ENCODE data around the gene HIBCH. TPM values are rescaled to one million over a fixed set of nuclear protein-coding genes. Genes with fewer than 3 reads are reported as not detected.
"Not testable (repeated sequence)": the region's sequence is repeated elsewhere in the genome, so short reads cannot be mapped to it uniquely, and the experiment has no call there.

Gene HIBCH
- total RNA-seq, 8 experiments from 2014 or later = 12.4 to 70.6 (median 23.7) TPM

DNA sequence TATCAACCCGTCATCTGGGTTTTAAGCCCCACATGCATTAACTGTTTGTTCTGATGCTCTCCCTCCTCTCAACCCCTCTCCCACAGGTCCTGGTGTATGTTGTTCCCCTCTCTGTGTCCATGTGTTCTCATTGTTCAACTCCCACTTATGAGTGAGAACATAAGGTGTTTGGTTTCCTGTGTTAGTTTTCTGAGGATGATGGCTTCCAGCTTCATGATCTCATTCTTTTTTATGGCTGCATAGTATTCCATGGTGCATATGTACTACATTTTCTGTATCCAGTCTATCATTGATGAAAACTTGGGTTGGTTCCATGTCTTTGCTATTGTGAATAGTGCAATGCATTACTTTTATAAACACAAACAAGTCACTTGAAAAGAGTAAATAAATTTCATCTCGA is 16.8 kb upstream of the HIBCH start:
- no peak for ATAC-seq (replicated peaks in 6 of 8)
- Histone ChIP-seq H3K4me1 (replicated peaks in 1 of 2) (no peaks in the 10 kb centered on the region), H3K4me3 (no peak overlapping the region), H3K27ac (no peak overlapping the region)
- 85 to 100% (median 96%) methylated on average over 1 to 2 of the region's 2 CpGs; no CpG with 5 or more reads in 1 of the 10 experiments for WGBS, 10 experiments
- in situ Hi-C loops (cut with MboI; ENCODE audit: low pct_unique_long_range_greater_than_20kb in 2 of 9, low sequenced_read_pairs in 9 of 9, unreplicated experiment in 9 of 9) = no loop called here

DNA sequence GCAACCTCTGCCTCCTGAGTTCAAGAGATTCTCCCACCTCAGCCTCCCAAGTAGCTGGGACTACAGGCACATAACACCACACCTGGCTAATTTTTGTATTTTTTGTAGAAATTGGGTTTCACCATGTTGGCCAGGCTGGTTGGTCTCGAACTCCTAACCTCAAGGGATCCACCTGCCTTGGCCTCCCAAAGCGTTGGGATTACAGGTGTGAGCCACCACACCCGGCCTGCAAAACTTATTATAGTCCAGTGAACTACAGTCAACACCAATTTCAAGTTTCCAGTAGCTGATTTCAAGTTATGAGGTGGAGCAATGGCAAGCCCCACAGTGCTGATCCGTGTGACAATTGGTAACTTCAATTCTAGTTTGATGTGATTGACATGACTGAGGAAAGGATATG is 16.0 kb upstream of the HIBCH start:
- in situ Hi-C loops (cut with MboI; ENCODE audit: low pct_unique_long_range_greater_than_20kb in 2 of 9, low sequenced_read_pairs in 9 of 9, unreplicated experiment in 9 of 9); H3K4me3 ChIP-seq; H3K4me1 ChIP-seq (replicated peaks in 1 of 2); H3K27ac ChIP-seq; ATAC-seq (replicated peaks in 6 of 8): not testable (repeated sequence)
- WGBS, 10 experiments = 20 to 100% (median 82%) methylated on average over 1 to 4 of the region's 4 CpGs; no CpG with 5 or more reads in 2 of the 10 experiments

DNA sequence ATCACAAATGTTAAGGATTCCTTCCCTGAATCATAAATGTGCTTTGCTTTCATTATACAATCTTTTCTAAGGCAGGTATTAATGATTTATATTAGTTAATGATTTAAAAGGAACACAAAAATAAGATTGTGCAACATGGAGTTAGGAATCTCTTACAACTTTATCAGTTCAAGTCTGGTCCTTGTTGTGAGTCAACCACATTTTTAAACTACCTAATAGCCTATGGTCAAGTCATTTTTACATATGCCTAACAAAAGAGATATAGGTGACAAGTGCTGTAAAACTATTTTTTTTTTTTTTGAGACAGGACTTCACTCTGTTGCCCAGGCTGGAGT is 15.6 kb upstream of the HIBCH start:
- H3K27ac ChIP-seq = no peak overlapping the region
- in situ Hi-C loops (cut with MboI; ENCODE audit: low pct_unique_long_range_greater_than_20kb in 2 of 9, low sequenced_read_pairs in 9 of 9, unreplicated experiment in 9 of 9) = no loop called here

DNA sequence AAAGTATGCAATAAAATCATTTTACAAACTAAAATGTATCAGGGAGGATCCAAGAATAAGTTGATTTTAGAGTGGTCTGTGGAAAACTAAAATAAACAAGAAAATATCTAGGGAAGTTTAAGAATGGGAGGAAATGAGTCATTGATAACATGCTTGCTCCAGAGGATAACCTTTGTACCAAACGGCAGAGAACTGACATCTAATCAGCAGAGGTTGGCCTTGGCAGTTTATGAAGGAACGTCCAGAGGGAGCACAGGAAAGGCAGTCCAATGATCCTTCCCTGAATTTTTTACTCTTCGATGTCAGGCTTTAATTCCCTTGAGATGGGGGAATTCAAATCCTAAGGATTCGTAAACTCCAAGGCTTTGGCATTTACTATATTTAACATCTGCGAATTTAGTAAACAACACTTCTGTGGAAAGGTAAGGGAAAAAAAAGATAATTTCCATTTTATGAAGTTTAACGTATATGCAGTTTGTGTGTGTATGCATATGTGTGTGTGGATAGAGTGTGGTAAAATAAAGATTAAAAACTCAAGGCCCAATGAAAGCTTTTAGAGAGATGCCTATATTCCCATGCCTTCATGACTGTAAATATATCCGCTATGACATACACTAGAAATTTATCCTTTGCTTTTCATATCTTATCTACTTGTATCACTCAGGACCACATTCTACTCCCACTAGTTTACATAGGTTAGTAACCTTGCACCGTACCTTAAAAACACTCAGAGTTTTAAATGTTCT is 15.0 kb upstream of the HIBCH start:
- H3K4me1 ChIP-seq (replicated peaks in 1 of 2) = no peaks in the 10 kb centered on the region
- peak in 1 of 8 experiments; percentile 20 for ATAC-seq (replicated peaks in 6 of 8)
- no peak overlapping the region for H3K27ac ChIP-seq
- 34 to 100% (median 77%) methylated on average over 2 to 8 of the region's 8 CpGs for WGBS, 10 experiments
- H3K4me3 ChIP-seq = no peak overlapping the region
- in situ Hi-C loops (cut with MboI; ENCODE audit: low pct_unique_long_range_greater_than_20kb in 2 of 9, low sequenced_read_pairs in 9 of 9, unreplicated experiment in 9 of 9) = no loop called here

More for the DNA sequence above, 15.6 kb upstream of the HIBCH start:
- Histone ChIP-seq H3K4me3 (no peak overlapping the region), H3K4me1 (replicated peaks in 1 of 2) (no peaks in the 10 kb centered on the region)
- ATAC-seq (replicated peaks in 6 of 8) = no peak

DNA sequence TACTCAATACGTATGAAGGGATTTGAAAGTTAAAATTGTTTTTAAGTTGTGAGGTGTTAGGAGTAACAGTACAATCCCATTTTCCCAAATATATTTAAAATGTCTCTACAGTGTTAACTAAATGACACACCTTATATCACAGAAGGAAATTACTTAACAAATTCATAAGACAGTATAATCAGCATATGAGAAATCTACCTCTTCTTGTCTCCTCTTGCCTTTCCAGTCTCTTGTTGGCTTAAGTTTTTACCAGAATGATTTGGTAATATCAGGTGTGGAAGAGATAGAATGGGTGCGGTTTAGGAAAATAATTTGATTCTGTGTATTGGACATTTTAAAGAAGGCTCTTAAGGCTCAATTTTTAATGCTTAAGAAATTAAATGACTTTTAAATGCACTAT is 14.3 kb upstream of the HIBCH start:
- no peak for ATAC-seq (replicated peaks in 6 of 8)
- Histone ChIP-seq H3K4me1 (replicated peaks in 1 of 2) (no peaks in the 10 kb centered on the region), H3K4me3 (no peak overlapping the region), H3K27ac (no peak overlapping the region)
- WGBS, 10 experiments = 67 to 100% (median 97%) methylated on average over 1 to 2 of the region's 2 CpGs; no CpG with 5 or more reads in 2 of the 10 experiments
- in situ Hi-C loops (cut with MboI; ENCODE audit: low pct_unique_long_range_greater_than_20kb in 2 of 9, low sequenced_read_pairs in 9 of 9, unreplicated experiment in 9 of 9) = no loop called here

DNA sequence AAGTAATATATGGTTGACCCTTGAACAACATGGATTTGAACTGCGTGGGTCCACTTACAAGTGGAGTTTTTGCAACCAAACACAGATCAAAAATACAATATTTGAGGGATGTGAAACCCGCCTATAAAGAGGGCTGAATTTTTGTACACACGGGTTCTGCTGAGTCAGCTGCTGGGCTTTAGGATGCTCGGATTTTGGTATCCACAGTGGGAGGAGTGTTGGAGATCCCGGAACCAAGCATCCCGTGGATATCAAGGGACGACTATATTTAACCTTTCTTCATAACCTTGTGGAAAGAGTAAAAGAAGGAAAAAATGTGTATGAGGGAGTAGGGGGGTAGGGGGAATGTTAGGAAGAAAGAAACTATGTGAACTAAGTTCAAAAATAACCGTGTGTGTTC is 13.8 kb upstream of the HIBCH start:
- Histone ChIP-seq H3K27ac (no peak overlapping the region), H3K4me3 (no peak overlapping the region), H3K4me1 (replicated peaks in 1 of 2) (no peaks in the 10 kb centered on the region)
- 46 to 100% (median 82%) methylated on average over 1 to 8 of the region's 8 CpGs for WGBS, 10 experiments
- in situ Hi-C loops (cut with MboI; ENCODE audit: low pct_unique_long_range_greater_than_20kb in 2 of 9, low sequenced_read_pairs in 9 of 9, unreplicated experiment in 9 of 9) = no loop called here
- ATAC-seq (replicated peaks in 6 of 8) = no peak

DNA sequence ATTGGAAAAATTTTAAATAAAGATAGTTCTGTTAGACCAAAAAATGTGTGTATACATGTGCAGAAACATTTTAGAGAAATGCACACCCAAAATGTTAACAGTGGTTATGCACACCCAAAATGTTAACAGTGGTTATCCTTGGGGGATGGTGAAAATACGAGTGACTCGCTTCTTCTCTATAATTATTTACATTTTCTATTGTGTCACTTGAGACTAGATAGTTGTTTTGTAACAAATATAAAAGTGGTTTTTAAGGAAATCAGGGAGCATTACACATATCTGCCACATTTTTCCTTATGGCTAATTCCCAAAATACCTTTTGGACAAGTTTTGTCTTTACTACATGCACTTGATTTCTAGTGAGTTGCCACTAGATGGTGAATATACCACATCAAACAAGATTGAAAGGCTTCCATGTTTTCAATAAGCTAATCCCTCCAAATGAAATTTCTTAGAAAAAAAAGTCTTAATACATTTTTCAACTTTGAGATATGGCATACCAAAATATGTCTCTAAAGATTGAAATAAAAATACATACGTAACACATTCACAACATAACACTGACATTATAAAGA is 9.0 kb upstream of the HIBCH start:
- in situ Hi-C loops (cut with MboI; ENCODE audit: low pct_unique_long_range_greater_than_20kb in 2 of 9, low sequenced_read_pairs in 9 of 9, unreplicated experiment in 9 of 9) = no loop called here
- ATAC-seq (replicated peaks in 6 of 8) = peak in 3 of 8 experiments; percentile 65 to 82 (median 75)

DNA sequence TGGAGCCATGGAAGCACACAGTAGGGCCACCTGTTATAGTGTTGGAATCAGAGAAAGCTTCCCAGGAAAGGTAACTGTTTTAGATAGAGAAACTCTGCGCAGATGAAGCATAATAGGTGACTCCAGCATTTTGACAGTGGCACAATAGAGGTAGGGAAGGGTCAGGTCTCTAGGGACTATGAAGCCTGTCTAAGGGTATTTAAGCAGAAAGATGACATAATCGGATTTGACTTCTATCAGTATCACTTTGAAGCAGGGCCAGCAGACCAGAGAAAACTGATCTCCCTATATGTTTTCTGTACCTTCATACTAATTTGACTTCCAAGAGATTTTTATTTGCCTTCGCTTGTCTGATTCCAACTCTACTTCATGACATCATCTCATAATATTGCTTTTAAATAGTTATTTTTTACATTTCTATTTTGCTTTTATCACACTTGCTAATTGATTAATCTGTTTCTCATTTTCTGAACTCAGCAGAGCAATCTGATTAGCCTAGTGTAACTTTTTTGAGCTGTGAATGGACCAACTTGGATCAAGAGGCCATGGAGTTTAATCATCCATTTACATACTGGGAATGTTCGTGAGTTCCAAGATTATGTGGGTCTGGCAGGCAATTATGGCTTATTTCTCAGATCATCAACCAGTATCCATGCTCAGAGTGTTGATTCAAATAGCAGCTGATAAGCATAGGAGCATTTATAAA is 8.4 kb upstream of the HIBCH start:
- peak in 3 of 8 experiments; percentile 75 to 82 (median 78) for ATAC-seq (replicated peaks in 6 of 8)
- in situ Hi-C loops (cut with MboI; ENCODE audit: low pct_unique_long_range_greater_than_20kb in 2 of 9, low sequenced_read_pairs in 9 of 9, unreplicated experiment in 9 of 9) = no loop called here
- no peak overlapping the region for H3K4me3 ChIP-seq
- no peaks in the 10 kb centered on the region for H3K4me1 ChIP-seq (replicated peaks in 1 of 2)
- no peak overlapping the region for H3K27ac ChIP-seq
- 0 to 100% (median 74%) methylated on average over 1 to 4 of the region's 4 CpGs for WGBS, 10 experiments

More for the DNA sequence above, 9.0 kb upstream of the HIBCH start:
- 5 to 100% (median 87%) methylated on average over 1 to 3 of the region's 3 CpGs; no CpG with 5 or more reads in 2 of the 10 experiments for WGBS, 10 experiments
- Histone ChIP-seq H3K27ac (no peak overlapping the region), H3K4me3 (no peak overlapping the region), H3K4me1 (replicated peaks in 1 of 2) (no peaks in the 10 kb centered on the region)

DNA sequence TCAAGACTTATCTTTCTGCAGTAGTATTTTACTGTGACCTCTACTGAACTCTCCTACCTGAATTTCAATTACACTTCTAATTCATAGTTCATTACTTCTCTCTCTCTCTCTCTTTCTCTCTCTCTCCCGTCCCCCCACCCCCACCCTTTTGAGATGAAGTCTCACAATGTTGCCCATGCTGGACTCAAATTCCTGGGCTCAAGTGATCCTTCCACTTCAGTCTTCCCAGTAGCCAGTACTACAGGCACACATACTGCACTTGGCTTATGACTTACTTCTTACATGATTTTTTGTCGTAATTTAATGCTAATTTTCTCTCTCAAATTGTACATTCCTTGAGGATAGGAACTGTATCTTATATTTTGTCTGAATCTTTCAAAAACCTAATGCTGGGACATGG is 6.0 kb upstream of the HIBCH start:
- H3K4me3 ChIP-seq = no peak overlapping the region
- no peaks in the 10 kb centered on the region for H3K4me1 ChIP-seq (replicated peaks in 1 of 2)
- H3K27ac ChIP-seq = no peak overlapping the region
- WGBS, 10 experiments = 20 to 90% (median 67%) methylated on average over 1 to 2 of the region's 2 CpGs; no CpG with 5 or more reads in 1 of the 10 experiments
- in situ Hi-C loops (cut with MboI; ENCODE audit: low pct_unique_long_range_greater_than_20kb in 2 of 9, low sequenced_read_pairs in 9 of 9, unreplicated experiment in 9 of 9) = no loop called here
- ATAC-seq (replicated peaks in 6 of 8) = no peak

DNA sequence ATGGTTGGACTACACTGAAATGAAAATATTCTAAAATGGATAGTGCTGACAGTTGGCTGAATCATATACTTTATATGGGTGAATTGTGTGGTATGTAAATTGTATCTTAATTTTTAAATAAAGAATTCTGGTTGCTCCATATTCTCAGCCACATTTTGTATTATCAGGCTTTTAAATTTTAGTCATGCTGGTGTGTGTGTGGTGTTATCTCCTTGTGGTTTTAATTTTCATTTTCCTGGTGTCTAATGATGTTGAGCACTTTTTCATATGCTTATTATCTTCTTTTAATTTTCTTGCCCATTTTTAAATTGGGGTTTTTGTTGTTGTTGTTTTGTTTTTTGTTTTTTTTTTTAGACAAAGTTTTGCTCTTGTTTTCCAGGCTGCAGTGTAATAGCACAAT is 3.8 kb upstream of the HIBCH start:
- Histone ChIP-seq H3K27ac (no peak overlapping the region), H3K4me3 (no peak overlapping the region), H3K4me1 (replicated peaks in 1 of 2) (peaks cover 2 to 4% of the 10 kb centered on the region in 2 donors)
- in situ Hi-C loops (cut with MboI; ENCODE audit: low pct_unique_long_range_greater_than_20kb in 2 of 9, low sequenced_read_pairs in 9 of 9, unreplicated experiment in 9 of 9) = no loop called here
- ATAC-seq (replicated peaks in 6 of 8) = no peak

DNA sequence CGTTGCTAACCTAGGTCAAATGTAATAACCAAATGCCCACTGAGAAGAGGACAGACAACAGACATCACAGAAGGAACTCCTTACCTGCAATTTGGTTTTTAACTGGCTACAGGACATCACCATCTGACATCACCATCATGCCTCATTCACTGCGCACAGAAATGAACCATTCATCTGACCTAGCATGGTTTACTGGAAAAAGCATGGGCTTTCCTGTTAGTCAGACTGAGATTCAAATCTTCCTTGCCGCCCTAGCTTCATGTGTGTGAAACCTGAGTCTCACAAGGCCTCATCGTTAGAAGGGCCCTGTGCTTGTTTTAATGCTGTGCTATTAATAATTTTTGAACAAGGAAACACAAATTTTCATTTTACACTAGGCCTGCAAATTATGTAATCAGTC is 1.1 kb upstream of the HIBCH start:
- 78 to 100% (median 100%) methylated on average over 1 to 4 of the region's 4 CpGs for WGBS, 10 experiments
- Histone ChIP-seq H3K4me1 (replicated peaks in 1 of 2) (peaks cover 5 to 7% of the 10 kb centered on the region in 2 donors), H3K4me3 (no peak overlapping the region), H3K27ac (no peak overlapping the region)
- in situ Hi-C loops (cut with MboI; ENCODE audit: low pct_unique_long_range_greater_than_20kb in 2 of 9, low sequenced_read_pairs in 9 of 9, unreplicated experiment in 9 of 9) = no loop called here
- ATAC-seq (replicated peaks in 6 of 8) = no peak

DNA sequence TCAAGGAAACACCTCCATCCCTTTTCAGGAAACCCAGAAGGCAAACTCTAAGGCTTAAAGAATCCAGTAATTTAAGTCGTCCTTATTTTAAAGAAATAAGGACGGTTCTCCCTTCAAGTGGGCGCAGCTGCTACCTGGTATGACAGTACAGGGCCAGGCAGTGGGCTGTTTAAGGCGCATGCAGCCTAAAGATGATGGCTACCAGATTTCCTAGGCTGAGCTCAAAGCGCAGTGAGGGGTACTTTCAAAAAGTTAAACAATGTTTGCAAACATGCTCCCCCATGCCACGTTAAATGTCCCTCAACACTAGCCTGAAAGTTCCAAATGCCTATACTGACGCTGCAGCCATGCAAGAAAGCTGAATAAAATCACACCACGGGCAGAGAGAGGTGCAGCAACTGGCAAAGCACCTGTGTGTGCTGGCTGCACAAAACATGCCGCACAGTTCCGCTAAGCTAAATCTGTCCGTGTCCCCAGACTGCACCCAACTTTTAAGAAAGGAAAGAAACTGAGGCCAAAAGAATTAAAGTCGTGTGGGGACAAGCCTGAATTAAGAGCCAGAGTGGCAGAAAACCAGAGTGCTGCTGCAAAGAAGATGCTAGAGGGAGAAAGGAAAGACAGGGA is 583 bp downstream of the HIBCH start:
- WGBS, 10 experiments = 0 to 10% (median 0%) methylated on average over 2 to 10 of the region's 12 CpGs; no CpG with 5 or more reads in 1 of the 10 experiments
- Histone ChIP-seq H3K27ac (peak overlapping the region; percentile 55 to 77), H3K4me1 (replicated peaks in 1 of 2) (peaks cover 5 to 7% of the 10 kb centered on the region in 2 donors), H3K4me3 (peak overlapping the region; percentile 57 to 72 (median 60))
- in situ Hi-C loops (cut with MboI; ENCODE audit: low pct_unique_long_range_greater_than_20kb in 2 of 9, low sequenced_read_pairs in 9 of 9, unreplicated experiment in 9 of 9) = no loop called here
- peak; percentile 4 to 15 (median 8) for ATAC-seq (replicated peaks in 6 of 8)

DNA sequence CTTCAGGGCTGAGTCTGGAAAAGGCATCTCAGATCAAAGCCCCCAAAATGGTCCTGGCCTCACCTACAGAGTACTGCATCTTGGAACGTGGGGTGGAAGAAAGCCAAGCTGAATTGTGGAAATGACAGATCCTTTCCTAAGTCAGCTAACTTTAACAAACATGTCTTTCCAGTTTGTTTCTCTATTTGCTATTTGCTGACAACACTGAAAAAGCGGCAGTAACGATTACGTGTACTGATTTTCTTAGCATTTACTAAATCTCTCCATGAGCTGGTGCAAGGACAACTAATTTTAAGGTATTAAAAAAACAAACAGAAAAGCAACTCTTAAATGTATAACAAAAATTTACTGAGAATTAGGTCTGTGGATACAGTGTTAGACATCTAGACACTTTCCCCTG is 1.1 kb downstream of the HIBCH start:
- 8 to 89% (median 64%) methylated on average over 3 to 4 of the region's 4 CpGs for WGBS, 10 experiments
- Histone ChIP-seq H3K4me1 (replicated peaks in 1 of 2) (peaks cover 5 to 7% of the 10 kb centered on the region in 2 donors), H3K4me3 (peak overlapping the region; percentile 57 to 72 (median 60)), H3K27ac (no peak overlapping the region)
- no peak for ATAC-seq (replicated peaks in 6 of 8)
- in situ Hi-C loops (cut with MboI; ENCODE audit: low pct_unique_long_range_greater_than_20kb in 2 of 9, low sequenced_read_pairs in 9 of 9, unreplicated experiment in 9 of 9) = no loop called here
